AG04450 (cell line): ENCODE data around the gene SEPHS2. TPM values are rescaled to one million over a fixed set of nuclear protein-coding genes. Genes with fewer than 3 reads are reported as not detected.
"Not testable (repeated sequence)": the region's sequence is repeated elsewhere in the genome, so short reads cannot be mapped to it uniquely, and the experiment has no call there.

Experiments
- CTCF ChIA-PET: fragments of 300-600, 350-600 bp; formaldehyde crosslinking; extraction: SDS; loops from one replicate; lab custom pipeline; 2022; ENCODE audit warnings: antibody characterized with exemption, inconsistent platforms; lab: Charles Lee
- POLR2A ChIA-PET: fragments of 350-600 bp; formaldehyde crosslinking; extraction: SDS; loops from one replicate; lab custom pipeline; 2021; ENCODE audit warnings: antibody characterized with exemption, inconsistent platforms; lab: Yijun Ruan, JAX
- DNase-seq: peaks from one replicate; pipeline ENCODE4 v3.0.0-alpha.2; 2011; ENCODE audit warnings: low read depth, low spot score
- H3K27ac ChIP-seq: one replicate; pipeline ENCODE4 v1.5.1; 2012; ENCODE audit warnings: low read depth, low read length, control low read depth
- H3K27me3 ChIP-seq: one replicate; pipeline ENCODE4 v1.6.0; 2012; ENCODE audit warnings: low read length; ENCODE audit not compliant: control insufficient read depth, insufficient read depth
- H3K4me3 ChIP-seq: 2 replicates; pipeline ENCODE4 v1.5.1; 2011; ENCODE audit warnings: mild to moderate bottlenecking, low read depth, low read length, control low read depth
- H3K9me3 ChIP-seq: 2 replicates; pipeline ENCODE4 v1.5.1; 2012; ENCODE audit warnings: low read length; ENCODE audit not compliant: control insufficient read depth, insufficient read depth
- CTCF ChIP-seq: IDR thresholded peaks from 2 replicates; pipeline ENCODE4 v1.5.1; 2011; ENCODE audit warnings: low read depth, low read length, control low read depth, inconsistent platforms
- polyA plus RNA-seq: library from polyadenylated mRNA; depleted of rRNA; stranded (reverse); fragments of >200 nt; gene quantifications from 2 replicates; pipeline ENCODE4 v1.2.3, GENCODE V29; 2011

Gene SEPHS2
- polyA plus RNA-seq, 1 experiment, result 47.1 TPM

DNA sequence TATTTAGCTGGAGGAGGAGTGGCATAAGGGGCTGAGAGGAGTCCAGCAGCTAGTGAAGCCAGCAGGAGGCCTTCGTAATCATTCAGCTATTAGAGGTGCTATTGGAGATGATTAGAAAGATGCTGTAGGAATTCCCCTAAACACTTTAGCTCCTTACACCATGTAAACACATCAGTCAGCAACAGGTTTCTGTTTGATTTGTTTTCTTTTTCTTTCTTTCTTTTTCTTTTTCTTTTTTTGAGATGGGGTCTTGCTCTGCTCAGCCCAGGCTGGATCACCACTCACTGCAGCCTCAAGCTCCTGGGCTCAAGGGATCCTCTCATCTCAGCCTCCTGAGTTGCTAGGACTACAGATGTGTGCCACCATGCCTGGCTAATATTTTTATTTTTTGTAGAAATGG lies 10.6 kb upstream of the SEPHS2 start:
- H3K9me3 ChIP-seq, result no peaks in the 10 kb centered on the region
- POLR2A ChIA-PET, result interaction anchor here (0.9 kb wide), 1 partner anchor 9 kb away, joined by 3 read pairs; no protein-coding TSS in a partner anchor
- no peak overlapping the region for H3K4me3 ChIP-seq
- CTCF ChIA-PET, result interaction anchor here (2.2 kb wide), 1 partner anchor 173 kb away, joined by 5 read pairs; no protein-coding TSS in a partner anchor
- H3K27ac ChIP-seq, result no peak overlapping the region
- peaks cover 23% of the 10 kb centered on the region for H3K27me3 ChIP-seq
- DNase-seq, result no peak
- no peak for TF ChIP-seq CTCF

DNA sequence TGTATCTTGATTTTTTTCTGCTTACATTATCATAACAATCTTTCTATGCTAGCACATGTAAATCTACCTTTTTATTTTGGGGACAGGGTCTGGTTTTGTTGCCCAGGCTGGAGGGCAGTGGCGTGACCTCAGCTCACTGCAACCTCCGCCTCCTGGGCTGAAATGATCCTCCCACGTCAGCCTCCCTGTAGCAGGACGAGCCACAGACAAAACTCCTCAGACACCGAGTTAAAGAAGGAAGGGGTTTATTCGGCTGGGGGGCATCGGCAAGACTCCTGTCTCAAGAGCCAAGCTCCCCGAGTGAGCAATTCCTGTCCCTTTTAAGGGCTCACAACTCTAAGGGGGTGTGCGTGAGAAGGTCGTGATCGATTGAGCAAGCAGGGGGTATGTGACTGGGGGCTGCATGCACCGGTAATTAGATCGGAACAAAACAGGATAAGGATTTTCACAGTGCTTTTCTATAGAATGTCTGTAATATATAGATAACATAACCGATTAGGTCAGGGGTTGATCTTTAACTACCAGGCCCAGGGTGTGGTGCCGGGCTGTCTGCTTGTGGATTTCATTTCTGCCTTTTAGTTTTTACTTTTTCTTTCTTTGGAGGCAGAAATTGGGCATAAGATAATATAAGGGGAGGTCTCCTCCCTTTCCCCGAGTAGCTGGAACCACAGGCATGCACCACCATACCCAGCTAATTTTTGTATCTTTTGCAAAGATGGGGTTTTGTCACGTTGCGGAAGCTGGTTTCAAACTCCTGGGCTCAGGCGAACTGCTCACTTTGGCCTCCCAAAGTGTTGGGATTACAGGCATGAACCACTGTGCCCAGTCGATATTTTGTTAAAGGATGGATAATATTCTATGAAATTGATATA lies 7.3 kb upstream of the SEPHS2 start:
- H3K27ac ChIP-seq, DNase-seq, H3K9me3 ChIP-seq, H3K4me3 ChIP-seq, POLR2A ChIA-PET: not testable (repeated sequence)
- CTCF ChIA-PET, result interaction anchor here (1.1 kb wide), 1 partner anchor 145 kb away, joined by 3 read pairs; no protein-coding TSS in a partner anchor
- peaks cover 23% of the 10 kb centered on the region for H3K27me3 ChIP-seq

DNA sequence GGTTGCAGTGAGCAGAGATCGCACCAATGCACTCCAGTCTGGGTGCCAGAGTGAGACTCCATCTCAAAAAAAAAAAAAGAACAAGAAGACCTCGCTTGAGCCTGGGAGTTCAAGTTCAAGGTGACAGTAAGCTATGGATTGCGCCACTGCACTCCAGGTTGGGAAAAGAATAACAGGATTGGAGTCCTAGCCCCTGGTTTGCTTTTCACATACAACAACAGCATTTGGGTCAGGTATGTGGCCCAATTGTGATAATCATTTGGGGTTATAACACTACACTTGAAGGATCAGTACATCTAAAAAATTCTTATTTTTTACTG lies 3.4 kb upstream of the SEPHS2 start:
- ChIA-PET POLR2A (no interaction called here), CTCF (interaction anchor here (0.6 to 3.1 kb wide), 42 partner anchors 10 to 548 kb away, joined by 3 to 36 read pairs (median 4); partner anchors contain the start of genes ZNF48 and ZNF747)
- H3K4me3 ChIP-seq, result no peak overlapping the region
- H3K27ac ChIP-seq, result no peak overlapping the region
- DNase-seq, result no peak
- no peak for TF ChIP-seq CTCF
- peaks cover 6% of the 10 kb centered on the region for H3K9me3 ChIP-seq
- peaks cover 15% of the 10 kb centered on the region for H3K27me3 ChIP-seq

- CTCF ChIA-PET, result interaction anchor here (0.6 to 1.6 kb wide), 4 partner anchors 74 to 181 kb away, joined by 3 to 10 read pairs (median 4); no protein-coding TSS in a partner anchor
- TF ChIP-seq CTCF, result no peak
- Histone ChIP-seq H3K27me3 (peaks cover 10% of the 10 kb centered on the region), H3K9me3 (peaks cover 6% of the 10 kb centered on the region), H3K4me3 (no peak overlapping the region), H3K27ac (no peak overlapping the region)
- no peak for DNase-seq
- POLR2A ChIA-PET, result interaction anchor here (0.7 kb wide), 1 partner anchor 8 kb away, joined by 3 read pairs; no protein-coding TSS in a partner anchor
These were observed 2.0 kb upstream of the SEPHS2 start for GRCh38 chr16:30447512-30448226.

DNA sequence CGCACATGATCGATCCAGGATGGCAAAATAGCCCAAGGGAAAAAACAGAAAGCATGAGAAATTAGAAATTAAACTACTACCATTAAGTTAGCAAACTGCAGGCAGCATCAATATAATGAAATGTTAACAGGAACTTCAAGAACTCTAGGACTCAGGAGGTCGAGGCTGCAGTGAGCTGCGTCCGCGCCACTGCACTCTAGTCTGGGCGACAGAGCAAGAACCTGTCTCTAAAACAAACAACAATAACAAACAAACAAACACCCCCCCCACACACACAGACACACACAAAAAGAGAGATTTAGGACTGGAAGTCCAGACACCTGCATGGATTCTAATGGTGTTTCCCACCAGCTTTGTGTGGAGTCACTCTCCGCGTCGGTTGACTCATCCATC lies 525 bp upstream of the SEPHS2 start:
- POLR2A ChIA-PET, result no interaction called here
- peak overlapping the region; percentile 83 for H3K4me3 ChIP-seq
- DNase-seq, result no peak
- no peak for TF ChIP-seq CTCF
- CTCF ChIA-PET, result interaction anchor here (1.5 to 2.4 kb wide), 4 partner anchors 17 to 183 kb away, joined by 3 to 10 read pairs (median 6); partner anchors contain the start of gene DCTPP1
- H3K27ac ChIP-seq, result peak overlapping the region; percentile 43
- peaks cover 4% of the 10 kb centered on the region for H3K27me3 ChIP-seq
- H3K9me3 ChIP-seq, result peaks cover 6% of the 10 kb centered on the region
